ENCODE measurements around the gene CISD2.
"Not testable (repeated sequence)": the region's sequence is repeated elsewhere in the genome, so short reads cannot be mapped to it uniquely, and the experiment has no call there.

CISD2 gene

GRCh38 chr4:102858828-102859464 is 9.8 kb upstream of the CISD2 start:
- DNase-seq, result no peak

DNA sequence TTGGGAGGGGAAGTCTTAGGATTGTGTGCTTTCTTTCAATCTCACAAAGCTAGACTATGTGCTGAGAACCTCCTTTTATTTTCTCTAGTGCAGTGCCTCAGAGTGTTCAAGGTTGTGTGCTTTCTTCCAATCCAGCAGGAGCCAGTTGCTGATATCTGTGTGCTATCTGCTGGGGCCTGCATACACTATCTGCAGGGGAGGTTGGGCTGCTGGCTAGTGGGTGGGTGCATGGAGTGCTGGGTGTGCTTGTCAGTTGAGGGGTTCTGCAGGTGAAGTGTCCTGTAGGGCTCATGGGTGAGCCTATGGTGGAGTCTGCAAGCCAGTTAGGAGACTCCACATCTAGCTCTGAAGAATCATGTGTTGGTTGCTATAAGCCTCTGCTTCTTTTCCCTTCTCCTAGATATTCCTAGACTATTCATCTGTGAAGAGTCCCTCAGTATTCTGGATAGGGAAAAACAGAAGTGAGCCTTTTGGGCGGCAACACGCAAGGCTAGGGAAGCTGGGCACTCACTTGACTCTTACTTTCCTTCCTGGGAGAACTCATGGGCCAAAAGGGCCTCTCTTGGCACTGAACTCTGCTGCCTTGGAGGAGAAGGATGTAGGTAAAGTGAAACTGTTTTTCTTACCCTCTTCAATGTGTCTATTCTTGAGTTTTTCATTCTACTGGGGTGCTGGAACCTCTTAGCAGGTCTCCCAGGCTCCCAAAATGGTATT is 8.0 kb upstream of the CISD2 start:
- no peak for DNase-seq

- no peak for DNase-seq
Observed at GRCh38 chr4:102862016-102862415, 6.8 kb upstream of the CISD2 start.

DNA sequence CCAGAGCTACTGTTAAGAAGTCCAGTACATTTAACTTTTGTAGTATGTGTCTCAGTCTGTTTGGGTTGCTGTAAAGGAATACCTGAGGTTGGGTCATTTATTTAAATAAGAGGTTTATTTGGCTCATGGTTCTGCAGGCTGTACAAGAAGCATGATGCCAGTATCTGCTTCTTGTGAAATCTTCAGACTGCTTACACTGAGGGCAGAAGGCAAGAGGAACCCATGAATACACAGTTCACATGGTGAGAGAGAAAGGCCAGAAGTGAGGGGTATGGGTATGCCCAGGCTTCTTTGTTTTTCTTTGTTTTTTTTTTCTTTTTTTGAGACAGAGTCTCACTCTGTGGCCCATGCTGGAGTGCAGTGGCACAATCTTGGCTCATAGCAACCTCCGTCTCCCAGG is 6.0 kb upstream of the CISD2 start:
- no peak for DNase-seq

DNA sequence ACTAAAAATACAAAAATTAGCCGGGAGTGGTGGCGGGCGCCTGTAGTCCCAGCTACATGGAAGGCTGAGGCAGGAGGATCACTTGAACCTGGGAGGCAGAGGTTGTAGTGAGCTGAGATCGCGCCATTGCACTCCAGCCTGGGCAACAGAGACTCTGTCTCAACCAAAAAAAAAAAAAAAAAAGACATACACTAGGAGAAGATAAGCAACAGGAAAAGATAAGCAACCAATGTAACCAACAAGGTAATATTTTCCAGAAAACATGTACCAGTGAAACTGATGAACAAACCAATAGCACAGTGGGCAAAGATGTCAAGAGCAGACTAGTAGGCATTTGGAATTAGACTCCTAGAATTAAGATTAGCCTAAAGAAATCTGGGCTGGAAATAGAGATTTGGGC is 3.5 kb upstream of the CISD2 start:
- DNase-seq, result not testable (repeated sequence)

GRCh38 chr4:102867278-102868152 is 1.3 kb upstream of the CISD2 start:
- no peak for DNase-seq

DNA sequence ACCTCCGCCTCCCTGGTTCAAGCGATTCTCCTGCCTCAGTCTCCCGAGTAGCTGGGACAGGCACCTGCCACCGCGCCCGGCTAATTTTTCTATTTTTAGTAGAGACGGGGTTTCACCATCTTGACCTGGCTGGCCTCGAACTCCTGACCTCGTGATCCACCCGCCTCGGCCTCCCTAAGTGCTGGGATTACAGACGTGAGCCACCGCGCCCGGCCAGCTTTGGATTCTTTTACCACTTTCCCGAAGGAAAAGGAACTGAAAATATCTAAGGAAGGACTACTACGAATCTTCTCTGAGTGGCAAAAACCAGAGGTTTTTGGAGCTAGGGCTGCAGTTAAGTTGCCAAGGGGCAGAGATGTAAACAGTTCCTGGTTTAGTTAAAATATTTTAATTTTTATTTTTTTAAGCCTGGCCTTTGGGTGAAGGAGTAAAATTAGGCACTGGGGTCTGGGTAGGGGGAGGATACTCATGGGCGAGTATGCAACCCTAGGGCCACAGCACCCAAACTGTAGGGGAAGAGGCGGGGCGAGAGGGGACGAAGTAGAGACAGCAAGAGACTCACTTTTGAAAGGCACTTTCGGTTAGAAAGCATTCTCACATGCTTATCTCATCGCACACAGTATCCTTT is 525 bp upstream of the CISD2 start:
- DNase-seq, result peak; percentile 43

- no peak for DNase-seq
Observed at GRCh38 chr4:102869569-102870197, 891 bp downstream of the CISD2 start.

DNA sequence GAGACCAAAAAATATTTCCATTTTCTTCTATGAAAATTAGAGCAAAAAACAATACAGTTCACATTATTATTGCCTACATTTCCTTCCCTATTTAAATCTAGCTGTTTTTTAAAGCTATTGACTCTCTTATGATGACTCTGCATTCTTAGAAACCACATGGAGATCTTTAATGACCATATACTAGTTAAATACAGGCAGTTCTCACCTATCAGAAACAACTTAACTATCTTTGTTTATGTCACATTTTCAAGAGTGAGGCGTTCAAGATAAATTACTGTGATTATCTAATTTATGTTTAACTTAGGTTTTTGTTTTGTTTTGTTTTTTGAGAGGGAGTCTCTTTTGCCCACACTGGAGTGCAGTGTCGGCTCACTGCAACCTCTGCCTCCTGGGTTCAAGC is 3.0 kb downstream of the CISD2 start:
- no peak for DNase-seq

- DNase-seq, result not testable (repeated sequence)
Observed at GRCh38 chr4:102877477-102878106, 8.8 kb downstream of the CISD2 start.

GRCh38 chr4:102878349-102878748 is 9.6 kb downstream of the CISD2 start:
- not testable (repeated sequence) for DNase-seq

DNA sequence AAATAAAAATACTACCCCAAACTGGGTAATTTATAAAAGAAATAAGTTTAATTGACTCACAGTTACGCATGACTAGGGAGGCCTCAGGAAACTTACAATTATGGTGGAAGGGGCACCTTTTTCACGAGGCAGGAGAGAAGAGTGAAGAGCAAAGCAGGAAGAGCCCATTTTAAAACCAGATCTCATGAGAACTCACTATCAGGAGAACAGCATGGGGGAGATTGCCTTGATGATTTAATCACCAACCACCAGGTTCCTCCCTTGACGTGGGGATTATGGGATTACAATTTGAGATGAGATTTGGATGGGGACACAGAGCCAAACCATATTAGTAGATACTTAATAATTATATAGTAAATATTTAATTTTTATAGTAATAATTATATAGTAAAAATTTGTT is 10.1 kb downstream of the CISD2 start:
- no peak for DNase-seq

DNA sequence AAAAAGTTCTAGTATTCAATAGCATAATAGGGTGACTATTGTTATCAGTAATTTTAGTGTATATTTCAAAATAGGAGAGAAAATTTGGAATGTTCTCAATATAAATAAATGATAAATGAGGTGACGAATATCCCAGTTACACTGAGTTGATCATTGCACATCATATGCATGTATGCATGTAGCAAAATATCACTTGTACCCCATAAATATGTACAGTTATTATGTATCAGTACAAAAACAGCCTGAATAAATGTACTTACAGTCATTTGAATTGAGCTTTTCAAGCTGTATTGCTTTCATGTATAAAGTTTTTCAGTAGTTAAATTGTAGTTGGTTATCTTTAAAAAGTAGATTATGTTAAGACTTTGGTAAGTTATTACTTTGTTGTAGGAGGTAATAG is 12.6 kb downstream of the CISD2 start:
- DNase-seq, result no peak

- no peak for DNase-seq
Observed at GRCh38 chr4:102883278-102883677, 14.5 kb downstream of the CISD2 start.

GRCh38 chr4:102888570-102888969 is 19.8 kb downstream of the CISD2 start:
- not testable (repeated sequence) for DNase-seq

DNA sequence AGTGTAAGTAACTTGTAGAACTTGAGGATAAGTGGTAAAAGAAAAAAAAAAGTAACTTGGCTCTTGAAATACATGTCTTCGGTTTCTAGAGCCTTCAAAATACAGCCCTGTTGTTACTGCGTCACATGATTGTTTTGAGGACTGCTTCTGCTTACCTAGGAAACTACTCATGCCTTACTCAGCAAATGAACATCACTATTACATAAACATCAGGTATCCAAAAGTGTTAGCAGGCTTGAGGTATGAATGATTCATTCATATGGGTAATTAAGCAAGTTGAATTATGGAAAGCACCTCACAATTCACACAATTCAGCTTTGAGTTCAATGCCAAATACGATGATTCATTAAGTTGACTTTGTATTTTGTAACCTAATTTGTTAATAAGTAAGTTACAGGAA is 21.1 kb downstream of the CISD2 start:
- not testable (repeated sequence) for DNase-seq

- DNase-seq, result not testable (repeated sequence)
Observed at GRCh38 chr4:102896547-102896946, 27.8 kb downstream of the CISD2 start.

GRCh38 chr4:102897610-102898009 is 28.8 kb downstream of the CISD2 start:
- not testable (repeated sequence) for DNase-seq

- DNase-seq, result no peak
Observed at GRCh38 chr4:102901804-102902203, 33.0 kb downstream of the CISD2 start.

GRCh38 chr4:102918859-102919258 is 50.1 kb downstream of the CISD2 start:
- no peak for DNase-seq

GRCh38 chr4:102919697-102920096 is 50.9 kb downstream of the CISD2 start:
- DNase-seq, result not testable (repeated sequence)

DNA sequence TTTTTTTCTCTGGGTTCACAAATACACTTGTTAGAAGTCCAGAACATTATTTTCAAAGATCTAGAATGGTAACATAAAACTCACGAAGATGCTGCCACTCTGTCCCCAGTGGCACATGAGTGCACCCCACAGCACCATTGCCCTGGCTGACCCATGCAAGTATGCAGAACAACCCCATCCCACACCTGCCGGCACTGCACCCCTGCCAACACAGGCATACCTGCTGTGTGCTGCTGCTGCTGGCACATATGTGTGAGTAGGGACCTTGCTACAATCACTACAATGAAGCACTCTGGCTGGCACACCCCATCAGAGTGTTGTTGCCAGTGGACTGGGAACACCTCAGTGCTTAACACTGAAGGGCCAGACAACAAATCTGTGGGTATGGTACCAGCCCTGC is 66.9 kb downstream of the CISD2 start:
- DNase-seq, result no peak
